ENCODE results near the gene MYL7. TPM values are rescaled to one million over a fixed set of nuclear protein-coding genes. Genes with fewer than 3 reads are reported as not detected.

Gene MYL7
- total and polyA plus RNA-seq, 2 donors (not counting 3 experiments of a cell fraction or from before 2014, with no cell fraction given): not detected

- Histone ChIP-seq H3K9ac (replicated peaks; ENCODE audit: extremely low read depth, insufficient read depth, low read length) (no peak overlapping the region), H3K4me2 (ENCODE audit: insufficient read depth, low read length) (no peak overlapping the region), H3K36me3 (ENCODE audit: control insufficient read depth in 2 of 2, extremely low read depth in 1 of 2, insufficient read depth in 2 of 2, low read length in 2 of 2) (no peaks in the 10 kb centered on the region), H3K4me1 (ENCODE audit: control insufficient read depth, extremely low read depth, insufficient read depth, low read length) (no peaks in the 10 kb centered on the region), H3K9me1 (replicated peaks; ENCODE audit: control insufficient read depth, extremely low read depth, insufficient read depth, low read length) (no peaks in the 10 kb centered on the region), H2AFZ (ENCODE audit: low read depth, low read length) (no peak overlapping the region), H3K27ac (ENCODE audit: insufficient read depth, low read depth, low read length) (no peak overlapping the region), H3K79me2 (ENCODE audit: control insufficient read depth, insufficient read depth, low read length) (no peaks in the 10 kb centered on the region), H3K9me3 (replicated peaks; ENCODE audit: control insufficient read depth, insufficient read depth, low read length) (no peaks in the 10 kb centered on the region), H4K20me1 (replicated peaks; ENCODE audit: control insufficient read depth, extremely low read depth, insufficient read depth, low read length) (no peaks in the 10 kb centered on the region), H3K27me3 (ENCODE audit: control insufficient read depth in 2 of 2, insufficient read depth in 2 of 2, low read length in 2 of 2) (peaks cover 7 to 18% of the 10 kb centered on the region in 2 experiments), H3K4me3 (replicated peaks in 1 of 3; ENCODE audit: insufficient read depth in 1 of 3, low read depth in 1 of 3, low read length in 3 of 3) (no peak overlapping the region)
- ChIA-PET POLR2A (no interaction called here), CTCF (interaction anchor here (1.1 to 1.5 kb wide), 2 partner anchors 20 to 74 kb away, joined by 3 read pairs; no protein-coding TSS in a partner anchor)
- intact Hi-C loops (cut with micrococcal nuclease) (no loop called here), dilution Hi-C loops (cut with MboI; ENCODE audit: extremely low pct_ligation_motif_present, low sequenced_read_pairs) (no loop called here)
- FAIRE-seq (no peak), DNase-seq (ENCODE audit: low read depth, low spot score) (no peak)
- BruUV-seq (replicated peaks): no TSS peak
- TF ChIP-seq POLR2AphosphoS5 (IDR thresholded peaks at IDR 0.05; ENCODE audit: insufficient read depth, low read depth, low read length) (no peak), CTCF (IDR thresholded peaks at IDR 0.05; ENCODE audit: extremely low read depth in 1 of 2, insufficient read depth in 1 of 2, low read depth in 1 of 2, low read length in 2 of 2) (no peak), FOS (IDR thresholded peaks at IDR 0.05; ENCODE audit: borderline replicate concordance, insufficient read depth, low read length) (no peak), POLR2A (IDR thresholded peaks at IDR 0.05; ENCODE audit: low read depth, low read length) (no peak), MAX (IDR thresholded peaks at IDR 0.05; ENCODE audit: insufficient read depth, insufficient read length) (no peak), GATA2 (IDR thresholded peaks at IDR 0.05; ENCODE audit: insufficient read depth, insufficient read length, low read depth, low read length) (no peak), EZH2 (IDR thresholded peaks at IDR 0.05; ENCODE audit: borderline replicate concordance, low read depth, low read length, severe bottlenecking) (no peak), JUN (IDR thresholded peaks at IDR 0.05; ENCODE audit: borderline replicate concordance, insufficient read depth, insufficient read length, low read depth) (no peak), MYC (IDR thresholded peaks at IDR 0.05; ENCODE audit: low read depth, low read length) (no peak)
Measured at GRCh38 chr7:44176486-44176885, 35.4 kb upstream of the MYL7 start.

Data from endothelial cell of umbilical vein (primary cell).